Hepatocyte (in vitro differentiated cells): Measurements from ENCODE around the gene KCNMA1.

Experiments
- EZH2 ChIP-seq: fragments of 200-600 bp; sonication (generic); IDR thresholded peaks from 2 replicates; pipeline ENCODE4 v1.6.1; 2016; ENCODE audit warnings: antibody characterized with exemption, mild to moderate bottlenecking, borderline replicate concordance
- EZH2phosphoT487 ChIP-seq: fragments of 200-600 bp; sonication (generic); IDR thresholded peaks from one replicate; pipeline ENCODE4 v1.6.1; 2018; ENCODE audit warnings: antibody characterized with exemption, mild to moderate bottlenecking, low read depth, moderate library complexity; ENCODE audit not compliant: unreplicated experiment, severe bottlenecking
- TF ChIP-seq, protein P1 (sequence below): fragments of 200-600 bp; sonication (generic); IDR thresholded peaks from 2 replicates; pipeline ENCODE4 v1.5.1; 2016; ENCODE audit warnings: antibody characterized with exemption, mild to moderate bottlenecking; ENCODE audit not compliant: poor library complexity

DNA sequence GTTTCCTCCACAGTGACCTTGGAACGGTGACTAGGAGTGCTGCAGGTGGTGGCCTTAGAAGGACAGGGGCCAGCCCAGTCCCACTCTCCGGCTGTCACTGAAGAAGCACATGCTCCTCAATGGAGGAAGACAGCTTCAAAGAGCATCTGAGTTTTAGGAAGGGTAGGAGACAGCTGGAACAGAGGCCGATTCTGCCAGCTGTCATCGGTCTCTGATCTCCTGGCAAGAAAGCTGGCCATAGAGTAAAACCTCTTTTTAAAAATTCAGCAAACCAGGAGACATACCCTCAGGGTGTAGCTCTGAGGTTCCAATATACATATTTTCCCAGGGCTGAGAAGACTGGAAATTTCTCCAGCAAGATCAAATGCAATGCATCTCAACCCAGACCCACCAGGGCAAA, 55.9 kb downstream of the KCNMA1 start:
- TF ChIP-seq, protein P1, sequence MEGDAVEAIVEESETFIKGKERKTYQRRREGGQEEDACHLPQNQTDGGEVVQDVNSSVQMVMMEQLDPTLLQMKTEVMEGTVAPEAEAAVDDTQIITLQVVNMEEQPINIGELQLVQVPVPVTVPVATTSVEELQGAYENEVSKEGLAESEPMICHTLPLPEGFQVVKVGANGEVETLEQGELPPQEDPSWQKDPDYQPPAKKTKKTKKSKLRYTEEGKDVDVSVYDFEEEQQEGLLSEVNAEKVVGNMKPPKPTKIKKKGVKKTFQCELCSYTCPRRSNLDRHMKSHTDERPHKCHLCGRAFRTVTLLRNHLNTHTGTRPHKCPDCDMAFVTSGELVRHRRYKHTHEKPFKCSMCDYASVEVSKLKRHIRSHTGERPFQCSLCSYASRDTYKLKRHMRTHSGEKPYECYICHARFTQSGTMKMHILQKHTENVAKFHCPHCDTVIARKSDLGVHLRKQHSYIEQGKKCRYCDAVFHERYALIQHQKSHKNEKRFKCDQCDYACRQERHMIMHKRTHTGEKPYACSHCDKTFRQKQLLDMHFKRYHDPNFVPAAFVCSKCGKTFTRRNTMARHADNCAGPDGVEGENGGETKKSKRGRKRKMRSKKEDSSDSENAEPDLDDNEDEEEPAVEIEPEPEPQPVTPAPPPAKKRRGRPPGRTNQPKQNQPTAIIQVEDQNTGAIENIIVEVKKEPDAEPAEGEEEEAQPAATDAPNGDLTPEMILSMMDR, result no peak
- no peak for TF ChIP-seq EZH2phosphoT487
- no peak for TF ChIP-seq EZH2
